ENCODE results near the gene SPIN2B. TPM values are rescaled to one million over a fixed set of nuclear protein-coding genes. Genes with fewer than 3 reads are reported as not detected.
A peak's percentile ranks its signal among the peaks of the same experiment; 100 is the strongest.
"Not testable (repeated sequence)": the region's sequence is repeated elsewhere in the genome, so short reads cannot be mapped to it uniquely, and the experiment has no call there.

The SPIN2B gene
- total RNA-seq, 1 experiment from 2014 or later: 9.5 TPM

DNA sequence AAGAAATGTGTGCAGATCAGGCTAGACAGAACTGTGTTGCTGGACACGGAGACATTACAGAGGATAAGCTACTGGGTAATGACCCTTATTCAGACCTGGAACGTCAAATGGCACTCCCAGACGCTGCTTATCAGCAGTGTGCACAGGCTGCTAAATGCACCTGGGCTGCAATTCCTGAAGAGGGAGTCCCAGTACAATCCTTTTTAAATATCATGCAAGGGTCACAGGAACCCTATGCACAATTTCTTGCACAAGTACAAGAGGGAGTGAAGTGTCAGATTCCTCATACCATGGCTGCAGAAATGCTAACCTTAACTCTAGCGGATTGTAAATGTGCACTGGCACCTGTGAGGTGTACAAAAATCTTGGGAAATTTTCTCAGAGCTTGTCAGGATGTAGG lies 16.9 kb downstream of the SPIN2B start:
- in situ Hi-C loops (cut with HindIII; ENCODE audit: low pct_unique_long_range_greater_than_20kb, low sequenced_read_pairs): no loop called here
- DNase-seq (ENCODE audit: low read depth, low spot score): peak; percentile 0

DNA sequence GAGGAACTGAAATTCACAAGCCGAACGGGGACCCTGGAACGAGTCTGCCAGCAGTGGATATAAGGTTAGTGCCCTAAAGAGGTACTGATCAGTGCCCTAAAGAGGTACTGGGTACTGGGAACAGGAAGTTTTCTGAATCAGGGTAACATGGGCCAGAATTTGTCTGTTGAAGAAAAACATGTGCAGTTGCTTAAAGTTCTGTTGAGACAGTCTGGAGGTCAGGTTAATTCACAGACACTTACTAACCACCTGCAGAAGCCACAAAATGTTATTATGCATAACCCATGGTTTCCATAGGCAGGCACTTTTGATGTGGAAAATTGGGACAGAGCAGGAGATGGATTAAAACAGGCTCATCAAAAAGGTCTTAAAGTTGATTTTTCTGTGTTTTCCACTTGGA lies 17.9 kb downstream of the SPIN2B start:
- in situ Hi-C loops (cut with HindIII; ENCODE audit: low pct_unique_long_range_greater_than_20kb, low sequenced_read_pairs): no loop called here
- DNase-seq (ENCODE audit: low read depth, low spot score): no peak

- in situ Hi-C loops (cut with HindIII; ENCODE audit: low pct_unique_long_range_greater_than_20kb, low sequenced_read_pairs): not testable (repeated sequence)
- DNase-seq (ENCODE audit: low read depth, low spot score): peak; percentile 13
These were observed 18.4 kb downstream of the SPIN2B start for GRCh38 chrX:57102918-57103317.

DNA sequence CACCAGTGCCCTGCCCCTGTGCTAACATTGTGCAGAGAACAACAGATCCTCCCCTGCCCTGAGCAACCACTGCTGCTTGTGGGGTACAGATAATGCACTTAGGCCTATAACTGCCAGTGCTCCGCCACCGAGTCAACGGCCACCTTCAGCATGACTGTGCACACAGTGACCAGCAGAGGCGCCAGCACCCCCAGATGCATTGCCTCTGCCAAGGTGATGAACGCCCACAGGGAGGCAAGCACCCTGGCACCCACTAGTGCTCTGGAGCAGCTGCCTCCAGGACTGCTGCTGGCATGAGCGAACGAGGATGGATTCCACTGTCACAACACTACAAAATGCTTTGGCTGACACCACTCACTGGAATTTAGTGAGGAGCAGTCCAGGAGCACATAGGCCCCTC lies 38.2 kb downstream of the SPIN2B start:
- in situ Hi-C loops (cut with HindIII; ENCODE audit: low pct_unique_long_range_greater_than_20kb, low sequenced_read_pairs): no loop called here
- DNase-seq (ENCODE audit: low read depth, low spot score): no peak

DNA sequence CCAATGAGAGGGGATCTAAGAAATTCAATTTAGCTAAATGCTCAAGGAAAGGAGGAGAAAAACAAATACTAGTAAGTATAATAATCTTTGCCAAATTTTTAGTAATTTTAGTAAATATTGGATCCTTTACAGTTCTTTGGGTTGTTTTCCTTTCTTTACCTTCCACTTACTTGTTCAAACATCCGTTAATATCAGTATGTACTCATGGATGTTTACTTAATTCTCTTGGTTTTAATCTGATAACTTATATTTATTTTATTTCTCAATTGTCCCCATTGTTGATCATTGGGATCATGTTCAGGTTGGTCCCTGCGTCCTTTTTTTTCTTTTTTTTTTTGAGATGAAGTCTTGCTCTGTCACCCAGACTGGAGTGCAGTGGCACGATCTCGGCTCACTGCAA lies 46.9 kb downstream of the SPIN2B start:
- in situ Hi-C loops (cut with HindIII; ENCODE audit: low pct_unique_long_range_greater_than_20kb, low sequenced_read_pairs): no loop called here
- DNase-seq (ENCODE audit: low read depth, low spot score): no peak

DNA sequence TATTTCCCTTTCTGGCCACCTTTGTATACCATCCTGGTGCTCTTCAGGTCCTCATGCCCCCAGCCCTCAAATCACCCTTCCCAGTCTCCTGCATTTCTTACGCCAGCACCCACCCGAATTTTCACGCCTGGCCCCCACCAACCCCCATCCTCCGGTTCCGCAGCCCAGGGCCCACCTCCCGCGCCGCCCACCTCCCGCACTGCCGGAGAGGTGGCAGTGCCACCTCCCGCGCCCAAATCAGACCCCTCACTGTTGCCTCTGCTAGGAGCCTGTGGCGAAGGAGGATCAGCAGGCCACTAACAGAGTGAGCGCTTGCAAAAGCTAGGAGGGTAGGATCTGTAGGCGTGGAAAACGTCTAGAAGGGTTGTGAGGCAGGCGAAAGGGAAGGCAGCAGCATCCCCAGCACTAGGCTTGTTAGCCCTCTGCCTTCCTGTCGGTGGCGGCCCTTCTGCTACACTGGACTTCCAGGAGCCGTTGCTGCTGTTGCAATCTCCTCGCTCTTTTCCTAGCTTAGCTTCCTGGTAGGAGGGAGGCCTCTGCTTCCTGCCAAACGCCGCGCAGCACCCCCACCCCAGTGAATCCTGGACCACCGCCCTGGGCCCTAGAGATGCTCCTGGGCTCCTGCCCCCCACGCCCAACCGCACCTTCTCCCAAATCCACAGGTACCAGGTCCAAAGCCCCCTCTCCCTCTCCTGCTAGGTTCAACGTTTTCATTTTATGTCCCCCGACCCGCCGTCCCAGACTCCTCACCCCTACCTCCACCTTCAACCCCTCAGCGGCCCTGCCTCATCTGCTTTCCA lies 51.0 kb downstream of the SPIN2B start:
- in situ Hi-C loops (cut with HindIII; ENCODE audit: low pct_unique_long_range_greater_than_20kb, low sequenced_read_pairs): no loop called here
- no peak for DNase-seq (ENCODE audit: low read depth, low spot score)

Other genes starting within 250 kb of the SPIN2B start
- gene SPIN3, start 126.0 kb downstream of the SPIN2B start, total RNA-seq (2014; rRNA removed; shearing (Covaris generic)): 14.5 and 15.4 TPM in 2 replicates
- gene SPIN2A, start 15.8 kb upstream of the SPIN2B start, total RNA-seq (2014; rRNA removed; shearing (Covaris generic)): 0.26 TPM in 1 of 2 replicates, not detected in the other
- gene FAAH2, start 165.2 kb upstream of the SPIN2B start, total RNA-seq (2014; rRNA removed; shearing (Covaris generic)): not detected in 2 replicates